T-helper 17 cell (primary cell): ENCODE measurements around the gene CHSY3. TPM values are rescaled to one million over a fixed set of nuclear protein-coding genes. Genes with fewer than 3 reads are reported as not detected.

Source experiments
- ATAC-seq: fragments of 150-1000 bp; cut with Tn5 transposase; 2 replicates; pipeline ENCODE4 v1.10.0; 2021; ENCODE audit warnings: mild to moderate bottlenecking, moderate library complexity
- DNase-seq, 3 donors: peaks; one replicate each; pipeline versions ENCODE4 v3.0.0 to v3.0.0-alpha.2; 2020 to 2021
- H3K9me3 ChIP-seq: one replicate; pipeline ENCODE4 v1.7.0; 2013; ENCODE audit warnings: low read length, mild to moderate bottlenecking; ENCODE audit not compliant: control insufficient read depth, poor library complexity, severe bottlenecking
- H3K27ac Mint-ChIP-seq: one replicate; pipeline ENCODE4 v1.8.0; 2022; ENCODE audit warnings: mild to moderate bottlenecking, moderate library complexity, mixed read lengths
- H3K27me3 Mint-ChIP-seq: one replicate; pipeline ENCODE4 v1.8.0; 2022; ENCODE audit warnings: mixed read lengths
- H3K36me3 Mint-ChIP-seq: one replicate; pipeline ENCODE4 v1.8.0; 2022; ENCODE audit warnings: low read depth, mixed read lengths
- H3K4me1 Mint-ChIP-seq: one replicate; pipeline ENCODE4 v1.8.0; 2022; ENCODE audit warnings: mild to moderate bottlenecking, mixed read lengths
- H3K4me3 Mint-ChIP-seq: one replicate; pipeline ENCODE4 v1.8.0; 2022; ENCODE audit warnings: mild to moderate bottlenecking, moderate library complexity, mixed read lengths
- total RNA-seq, 4 donors: library from RNA in 2 of 4; stranded (reverse) in 2 of 4; gene quantifications; one replicate each; pipeline ENCODE4 v1.2.3 and lab custom pipeline; 2022 to 2026

Gene CHSY3
- total RNA-seq, 2 donors from 2014 or later: not detected

DNA sequence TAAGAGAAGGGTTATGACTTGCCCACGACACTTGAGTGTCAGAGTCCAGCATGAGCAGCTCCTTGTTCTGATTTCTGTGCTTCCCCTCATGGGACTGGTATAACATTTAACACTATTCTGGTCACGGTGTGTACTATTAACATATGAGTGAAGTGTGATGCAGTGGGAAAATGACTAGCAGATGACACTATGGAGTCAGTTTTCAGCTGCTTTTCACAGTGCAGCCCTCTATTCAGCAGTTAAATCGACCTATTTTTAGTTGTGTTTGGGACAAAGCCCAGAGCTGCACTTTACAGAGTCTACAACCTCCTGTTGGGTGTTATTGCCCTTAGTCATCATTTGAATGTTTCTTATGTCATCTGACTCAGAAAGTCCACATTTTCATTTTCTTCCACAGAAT, 59.1 kb downstream of the CHSY3 start:
- ATAC-seq (no peak), DNase-seq (no peak)
- Mint-ChIP-seq H3K4me1 (no peaks in the 10 kb centered on the region), H3K27ac (no peak overlapping the region), H3K27me3 (peaks cover 5% of the 10 kb centered on the region), H3K4me3 (no peak overlapping the region), H3K36me3 (no peaks in the 10 kb centered on the region)
- no peaks in the 10 kb centered on the region for H3K9me3 ChIP-seq

DNA sequence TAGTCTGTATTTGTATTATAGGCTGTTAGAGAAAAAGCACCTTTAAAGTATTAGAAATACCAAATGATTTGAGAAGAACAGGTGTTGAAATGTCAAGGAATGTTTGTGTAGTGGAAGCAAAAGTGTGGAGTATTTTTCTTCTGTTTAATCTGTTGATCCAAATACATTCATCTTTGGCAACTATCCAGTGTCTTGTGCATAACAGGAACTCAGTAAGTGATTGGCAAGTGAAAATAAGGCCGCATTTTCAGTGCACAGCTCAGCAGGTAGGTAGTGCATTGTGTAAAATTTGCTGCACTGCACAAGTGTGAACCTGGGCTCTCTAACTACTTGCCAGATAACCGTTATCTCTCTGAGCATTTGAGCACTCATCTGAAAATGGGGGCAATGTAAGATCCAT, 61.8 kb downstream of the CHSY3 start:
- Mint-ChIP-seq H3K27me3 (peaks cover 5% of the 10 kb centered on the region), H3K4me3 (no peak overlapping the region), H3K4me1 (no peaks in the 10 kb centered on the region), H3K36me3 (no peaks in the 10 kb centered on the region), H3K27ac (no peak overlapping the region)
- no peak for DNase-seq
- H3K9me3 ChIP-seq: no peaks in the 10 kb centered on the region
- no peak for ATAC-seq

DNA sequence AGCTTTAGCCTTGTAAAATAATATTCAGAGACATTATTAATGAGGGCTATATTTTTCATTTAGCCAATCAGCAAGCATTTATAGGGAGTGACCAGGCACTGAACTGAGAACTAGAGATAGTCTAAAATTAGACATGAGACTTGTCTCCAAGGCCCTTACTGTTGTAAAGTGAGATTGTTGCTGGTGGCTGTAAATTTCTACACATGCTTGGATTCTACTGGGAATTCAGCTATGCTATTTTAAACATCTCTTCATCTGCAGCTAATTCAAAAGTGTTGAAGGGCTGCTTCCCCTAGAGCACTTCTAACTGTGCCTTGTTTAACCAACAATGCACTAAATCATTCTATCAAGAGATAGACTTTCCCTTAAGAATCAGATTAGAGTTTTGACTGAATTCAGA, 67.4 kb downstream of the CHSY3 start:
- Mint-ChIP-seq H3K27me3 (no peaks in the 10 kb centered on the region), H3K4me1 (no peaks in the 10 kb centered on the region), H3K4me3 (no peak overlapping the region), H3K27ac (no peak overlapping the region), H3K36me3 (no peaks in the 10 kb centered on the region)
- ATAC-seq: no peak
- DNase-seq: no peak
- H3K9me3 ChIP-seq: no peaks in the 10 kb centered on the region

DNA sequence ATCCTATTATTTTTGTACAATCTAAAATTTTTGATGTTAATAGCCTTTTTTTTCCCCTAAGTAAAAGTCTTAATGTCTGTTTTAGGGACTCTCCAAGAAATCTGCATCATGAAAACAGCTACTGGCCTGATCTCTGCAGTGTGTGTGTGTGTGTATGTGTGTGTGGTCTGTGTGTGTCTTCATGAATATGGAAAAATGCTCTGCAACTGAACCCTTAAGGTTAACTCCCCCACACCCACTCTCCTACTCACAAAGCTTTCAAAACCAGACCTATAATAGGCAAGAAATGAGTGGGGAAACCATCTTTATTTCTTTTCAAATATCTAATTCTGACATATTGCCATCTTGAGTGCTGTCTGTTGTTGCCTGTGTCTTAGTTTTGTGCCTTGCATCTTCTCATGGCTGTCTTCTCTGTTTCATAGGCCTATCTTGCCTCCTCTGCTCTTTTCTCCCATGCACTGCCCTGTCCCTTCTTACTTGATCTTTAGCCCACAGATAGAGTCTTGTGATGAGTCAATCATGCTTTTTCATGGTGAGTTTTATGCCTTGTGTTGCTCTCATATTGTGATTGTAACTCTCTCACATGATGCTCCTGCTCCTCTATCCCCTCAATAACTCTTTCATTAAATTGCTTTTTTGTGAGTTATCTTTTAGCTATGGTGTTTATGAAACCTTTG, 68.3 kb downstream of the CHSY3 start:
- no peak for ATAC-seq
- no peak overlapping the region for H3K27ac Mint-ChIP-seq

DNA sequence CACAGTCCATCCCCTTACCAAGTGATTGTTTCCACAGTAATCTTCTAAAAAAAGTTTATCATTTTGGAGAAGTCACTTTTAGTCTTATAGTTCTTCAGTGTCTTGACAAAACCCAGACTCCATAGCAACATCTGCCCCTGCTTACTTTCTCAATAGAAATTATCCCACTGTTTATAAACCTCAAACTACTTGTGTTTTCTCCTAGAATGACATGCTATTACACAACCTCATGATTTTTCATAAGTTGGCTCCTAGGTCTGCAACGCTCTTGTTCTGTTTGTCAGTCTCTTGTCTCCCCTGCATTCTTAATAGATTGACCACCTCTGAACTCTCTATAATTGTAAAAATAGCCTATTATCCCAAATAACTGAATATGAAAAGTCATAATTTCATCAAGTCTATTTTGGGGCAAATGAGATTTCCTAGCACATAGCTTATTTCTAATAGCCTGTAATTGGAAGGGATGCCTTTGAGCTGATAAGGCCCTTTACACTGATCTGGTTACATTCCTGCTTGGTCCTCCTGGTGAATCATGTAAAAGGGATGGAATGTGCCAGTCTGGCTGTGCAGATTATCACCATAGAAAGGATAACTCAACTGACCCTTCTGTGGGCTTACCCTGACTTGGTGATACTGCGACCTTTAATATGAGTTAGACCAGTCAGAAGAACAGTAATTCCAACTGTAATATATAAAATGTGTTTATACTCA, 69.6 kb downstream of the CHSY3 start:
- H3K27me3 Mint-ChIP-seq: no peaks in the 10 kb centered on the region
- no peaks in the 10 kb centered on the region for H3K9me3 ChIP-seq
- H3K27ac Mint-ChIP-seq: no peak overlapping the region
- no peaks in the 10 kb centered on the region for H3K4me1 Mint-ChIP-seq
- DNase-seq: no peak
- no peaks in the 10 kb centered on the region for H3K36me3 Mint-ChIP-seq
- H3K4me3 Mint-ChIP-seq: no peak overlapping the region
- ATAC-seq: no peak

More for the DNA sequence above, 68.3 kb downstream of the CHSY3 start:
- H3K9me3 ChIP-seq: no peaks in the 10 kb centered on the region
- no peaks in the 10 kb centered on the region for H3K27me3 Mint-ChIP-seq
- no peaks in the 10 kb centered on the region for H3K36me3 Mint-ChIP-seq
- H3K4me3 Mint-ChIP-seq: no peak overlapping the region
- DNase-seq: no peak
- no peaks in the 10 kb centered on the region for H3K4me1 Mint-ChIP-seq

DNA sequence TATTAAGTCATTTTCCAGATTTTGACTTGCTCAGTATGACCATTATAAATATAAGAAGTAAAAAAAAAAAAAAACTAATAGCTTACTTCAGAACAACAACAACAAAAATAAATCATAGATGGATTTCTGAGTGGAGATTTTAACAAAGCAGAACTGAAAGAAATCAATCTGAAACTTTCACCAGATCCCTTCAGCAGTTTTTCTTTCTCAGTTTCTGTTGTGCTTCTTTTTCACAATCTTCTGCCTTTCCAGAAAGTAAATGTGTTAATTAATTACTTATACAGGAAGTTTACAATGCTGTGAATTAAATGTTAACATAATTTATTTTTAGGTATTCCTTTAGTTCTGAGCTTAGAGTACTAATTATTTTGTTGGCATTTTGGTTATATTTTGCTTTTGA, 73.5 kb downstream of the CHSY3 start:
- no peaks in the 10 kb centered on the region for H3K9me3 ChIP-seq
- Mint-ChIP-seq H3K4me1 (no peaks in the 10 kb centered on the region), H3K27me3 (no peaks in the 10 kb centered on the region), H3K4me3 (no peak overlapping the region), H3K27ac (no peak overlapping the region), H3K36me3 (peaks cover 2% of the 10 kb centered on the region)
- ATAC-seq (no peak), DNase-seq (no peak)

DNA sequence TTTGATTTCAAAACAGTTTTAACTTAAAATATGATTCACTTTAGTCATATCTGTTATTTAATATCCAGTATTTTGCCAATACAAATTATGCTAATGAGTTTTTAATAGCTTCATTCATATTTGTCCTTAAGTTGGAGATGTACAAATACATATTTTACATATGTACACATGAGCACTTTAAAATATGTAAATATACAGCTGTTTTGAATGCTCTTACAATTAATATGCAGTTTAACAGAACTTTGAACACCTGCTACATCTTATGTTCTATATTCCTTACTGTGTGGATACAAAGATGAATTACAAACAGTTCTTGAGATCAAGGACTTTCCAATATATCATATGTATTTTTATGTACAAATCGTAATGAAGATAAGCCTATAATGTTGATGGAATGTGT, 74.0 kb downstream of the CHSY3 start:
- Mint-ChIP-seq H3K36me3 (peaks cover 2% of the 10 kb centered on the region), H3K27ac (no peak overlapping the region), H3K27me3 (no peaks in the 10 kb centered on the region), H3K4me1 (no peaks in the 10 kb centered on the region), H3K4me3 (no peak overlapping the region)
- ATAC-seq (no peak), DNase-seq (no peak)
- H3K9me3 ChIP-seq: no peaks in the 10 kb centered on the region

DNA sequence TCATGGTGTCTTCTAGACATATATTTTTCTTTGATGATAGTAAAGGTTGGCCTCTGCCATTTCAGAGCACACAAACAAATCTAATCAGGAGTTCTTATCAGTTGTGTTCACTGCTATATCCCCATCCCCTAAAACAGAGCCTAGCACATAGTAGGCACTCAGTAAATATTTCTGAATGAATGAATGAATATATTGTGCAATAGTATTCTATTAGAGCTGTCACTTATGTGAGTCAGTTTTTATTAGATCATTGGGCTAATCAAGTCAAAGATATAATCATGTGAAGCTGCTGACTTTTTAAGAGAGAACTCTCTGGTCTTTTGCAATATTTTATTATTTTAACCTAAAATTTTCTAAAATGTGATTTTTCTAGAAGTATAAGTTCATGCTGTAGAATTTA, 84.2 kb downstream of the CHSY3 start:
- no peak overlapping the region for H3K27ac Mint-ChIP-seq
- no peaks in the 10 kb centered on the region for H3K9me3 ChIP-seq
- no peaks in the 10 kb centered on the region for H3K36me3 Mint-ChIP-seq
- no peak for ATAC-seq
- no peaks in the 10 kb centered on the region for H3K27me3 Mint-ChIP-seq
- H3K4me3 Mint-ChIP-seq: no peak overlapping the region
- DNase-seq: no peak
- H3K4me1 Mint-ChIP-seq: no peaks in the 10 kb centered on the region

DNA sequence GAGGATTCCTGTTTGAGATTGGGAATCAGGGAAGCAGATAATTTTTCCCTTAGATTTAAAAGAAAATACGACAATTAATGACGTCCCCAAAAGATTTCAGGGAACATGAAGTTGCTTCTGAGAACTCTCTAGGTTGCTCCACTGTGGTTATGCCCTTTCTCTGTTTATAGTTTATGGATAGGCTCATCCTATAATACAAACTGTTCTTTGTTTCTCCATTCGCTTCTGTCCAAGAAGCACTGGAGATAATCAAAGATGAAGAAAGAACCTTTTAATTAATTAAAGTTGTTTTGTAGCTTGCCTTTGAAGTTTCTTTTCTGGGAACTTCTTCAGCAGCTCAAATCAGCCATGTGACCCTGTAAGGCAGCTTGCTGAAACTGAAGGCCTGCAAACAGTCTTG, 87.5 kb downstream of the CHSY3 start:
- Mint-ChIP-seq H3K36me3 (no peaks in the 10 kb centered on the region), H3K4me3 (no peak overlapping the region), H3K4me1 (no peaks in the 10 kb centered on the region), H3K27me3 (no peaks in the 10 kb centered on the region), H3K27ac (no peak overlapping the region)
- DNase-seq (no peak), ATAC-seq (no peak)
- H3K9me3 ChIP-seq: no peaks in the 10 kb centered on the region

DNA sequence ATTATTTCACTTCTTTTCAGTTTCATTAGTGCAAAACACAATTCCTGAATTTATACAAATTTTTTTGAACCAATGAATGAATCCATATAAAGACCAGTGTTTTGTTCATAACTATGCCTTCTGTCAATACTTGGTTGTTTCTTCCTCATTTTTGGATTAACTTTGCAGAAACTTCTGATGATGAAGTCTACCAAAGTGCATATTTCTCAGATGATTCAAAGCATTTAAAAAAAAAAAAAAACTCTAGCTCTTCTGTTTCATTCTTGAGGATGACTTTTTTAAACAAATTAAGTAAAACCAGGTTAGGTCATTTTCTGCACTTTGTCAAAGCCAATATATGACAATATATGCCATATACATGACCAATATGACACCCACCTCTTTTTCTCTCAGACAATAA, 92.6 kb downstream of the CHSY3 start:
- Mint-ChIP-seq H3K4me1 (no peaks in the 10 kb centered on the region), H3K36me3 (no peaks in the 10 kb centered on the region), H3K27me3 (no peaks in the 10 kb centered on the region), H3K4me3 (no peak overlapping the region), H3K27ac (no peak overlapping the region)
- ATAC-seq (no peak), DNase-seq (no peak)
- no peaks in the 10 kb centered on the region for H3K9me3 ChIP-seq

DNA sequence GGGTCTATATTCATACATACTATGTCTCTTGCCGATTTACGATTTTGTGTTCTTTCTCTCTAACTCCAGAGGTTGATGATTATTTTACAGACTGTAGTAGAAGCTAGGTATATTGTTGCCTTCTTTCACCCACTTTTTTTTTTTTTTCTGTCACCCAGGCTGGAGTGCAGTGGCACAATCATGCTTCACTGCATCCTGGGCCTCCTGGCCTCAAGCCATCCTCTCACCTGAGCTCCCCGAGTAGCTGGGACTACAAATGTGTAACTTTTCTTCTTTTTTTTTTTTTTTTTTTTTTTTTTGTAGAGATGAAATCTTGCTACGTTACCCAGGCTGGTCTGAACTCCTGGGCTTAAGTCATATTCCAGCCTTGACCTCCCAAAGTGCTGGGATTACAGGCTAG, 96.2 kb downstream of the CHSY3 start:
- no peaks in the 10 kb centered on the region for H3K27me3 Mint-ChIP-seq
- ATAC-seq (no peak), DNase-seq (no peak)
- H3K4me1 Mint-ChIP-seq: no peaks in the 10 kb centered on the region
- no peaks in the 10 kb centered on the region for H3K36me3 Mint-ChIP-seq
- H3K27ac Mint-ChIP-seq: no peak overlapping the region
- H3K4me3 Mint-ChIP-seq: no peak overlapping the region
- H3K9me3 ChIP-seq: no peaks in the 10 kb centered on the region

DNA sequence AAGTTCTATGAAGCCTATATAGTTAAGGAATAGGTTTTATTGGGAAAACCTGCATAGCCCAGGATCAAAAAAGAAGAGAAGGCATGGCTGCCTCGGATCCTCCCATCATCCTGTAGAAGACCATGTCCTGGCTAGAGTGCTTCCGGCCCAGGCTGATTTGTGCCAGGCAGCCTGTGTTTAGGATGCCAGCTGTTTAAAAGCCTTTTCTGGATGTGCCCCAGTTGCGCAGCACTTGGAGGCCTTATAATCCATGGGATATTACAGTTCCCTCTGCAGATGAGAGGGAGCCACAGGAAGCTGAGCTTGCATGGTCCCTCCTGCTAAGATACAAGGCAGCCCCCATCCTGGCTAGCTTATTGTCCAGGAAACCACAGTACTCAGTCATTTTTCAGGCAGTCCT, 97.9 kb downstream of the CHSY3 start:
- H3K27me3 Mint-ChIP-seq: no peaks in the 10 kb centered on the region
- DNase-seq: no peak
- no peak overlapping the region for H3K4me3 Mint-ChIP-seq
- ATAC-seq: no peak
- no peaks in the 10 kb centered on the region for H3K9me3 ChIP-seq
- H3K4me1 Mint-ChIP-seq: no peaks in the 10 kb centered on the region
- no peaks in the 10 kb centered on the region for H3K36me3 Mint-ChIP-seq
- H3K27ac Mint-ChIP-seq: no peak overlapping the region

DNA sequence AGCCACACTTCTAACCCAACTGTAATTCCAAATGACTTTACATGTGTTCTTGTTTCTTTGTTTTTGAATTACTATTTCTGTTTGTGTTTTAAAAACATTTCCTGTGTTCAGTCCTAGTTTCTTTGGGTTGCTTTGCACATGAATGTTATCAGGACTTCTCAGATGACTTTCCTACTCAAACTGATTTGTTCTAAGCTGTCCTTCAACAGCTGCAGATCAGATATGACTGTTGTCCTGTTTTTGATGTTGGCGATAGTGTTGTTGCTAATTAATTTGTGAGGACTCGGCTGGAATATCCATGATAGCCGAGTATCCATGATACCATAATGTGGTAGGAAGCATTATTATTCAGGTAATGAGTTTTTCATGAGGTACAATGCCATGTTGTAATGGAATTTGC, 98.6 kb downstream of the CHSY3 start:
- ATAC-seq (no peak), DNase-seq (no peak)
- Mint-ChIP-seq H3K4me3 (no peak overlapping the region), H3K27me3 (no peaks in the 10 kb centered on the region), H3K27ac (no peak overlapping the region), H3K4me1 (no peaks in the 10 kb centered on the region), H3K36me3 (no peaks in the 10 kb centered on the region)
- H3K9me3 ChIP-seq: no peaks in the 10 kb centered on the region

DNA sequence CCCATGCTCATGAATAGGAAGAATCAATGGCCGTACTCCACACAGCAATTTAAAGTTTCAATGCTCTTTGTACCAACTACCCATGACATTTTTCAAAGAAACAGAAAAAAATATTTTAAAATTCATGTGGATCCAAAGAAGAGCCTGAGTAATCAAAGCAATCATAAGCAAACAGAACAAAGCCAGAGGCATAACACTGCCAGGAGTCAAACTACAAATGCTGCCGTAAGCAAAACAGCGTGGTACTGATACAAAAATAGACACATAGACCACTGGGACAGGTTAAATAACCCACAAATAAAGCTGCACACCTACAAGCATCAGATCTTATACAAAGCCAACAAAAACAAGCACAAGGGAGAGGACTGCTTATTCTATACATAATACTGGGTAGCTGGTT, 107.7 kb downstream of the CHSY3 start:
- H3K27ac Mint-ChIP-seq: no peak overlapping the region
- no peaks in the 10 kb centered on the region for H3K36me3 Mint-ChIP-seq

More for the DNA sequence above, 107.7 kb downstream of the CHSY3 start:
- H3K9me3 ChIP-seq: no peaks in the 10 kb centered on the region
- Mint-ChIP-seq H3K4me1 (no peaks in the 10 kb centered on the region), H3K27me3 (no peaks in the 10 kb centered on the region), H3K4me3 (no peak overlapping the region)
- DNase-seq (no peak), ATAC-seq (no peak)
